GM12878 (cell line): ENCODE data around the gene TNXB. TPM values are rescaled to one million over a fixed set of nuclear protein-coding genes. Genes with fewer than 3 reads are reported as not detected.

Experiments
- ASH2L ChIP-seq: fragments of 300-600, 200-600 bp; sonication (generic); IDR thresholded peaks from 2 replicates; pipeline ENCODE4 v1.6.1; 2017; ENCODE audit warnings: low read depth, mild to moderate bottlenecking, borderline replicate concordance
- CEBPZ ChIP-seq: fragments of 150-350 bp; IDR thresholded peaks from 2 replicates; pipeline ENCODE4 v1.6.1; 2016; ENCODE audit warnings: low read depth, low read length
- CHD1 ChIP-seq: IDR thresholded peaks from 2 replicates; pipeline ENCODE4 v1.6.1; 2012; ENCODE audit warnings: low read depth, low read length, improper control_type of control experiment
- DPF2 ChIP-seq: fragments of 450-650 bp; IDR thresholded peaks from 2 replicates; pipeline ENCODE4 v1.6.1; 2017; ENCODE audit warnings: mild to moderate bottlenecking
- E4F1 ChIP-seq: fragments of 450-650 bp; IDR thresholded peaks from 2 replicates; pipeline ENCODE4 v1.6.1; 2018; ENCODE audit warnings: borderline replicate concordance, mild to moderate bottlenecking; ENCODE audit not compliant: partially characterized antibody
- FOS ChIP-seq: IDR thresholded peaks from 3 replicates; pipeline ENCODE4 v1.6.1; 2011; ENCODE audit warnings: borderline replicate concordance; ENCODE audit not compliant: insufficient read length; ENCODE audit errors: extremely low read depth
- HDGF ChIP-seq: fragments of 450-650 bp; IDR thresholded peaks from 2 replicates; pipeline ENCODE4 v1.6.1; 2016; ENCODE audit warnings: antibody characterized with exemption
- HSF1 ChIP-seq: fragments of 150-350 bp; IDR thresholded peaks from 2 replicates; pipeline ENCODE4 v1.6.1; 2014; ENCODE audit warnings: mild to moderate bottlenecking, low read depth, low read length
- IKZF1 ChIP-seq: fragments of 450-650 bp; conservative IDR thresholded peaks from 2 replicates; pipeline ENCODE4 v1.6.1; 2017; ENCODE audit warnings: antibody characterized with exemption, mild to moderate bottlenecking
- IRF5 ChIP-seq: fragments of 450-650 bp; IDR thresholded peaks from 2 replicates; pipeline ENCODE4 v1.6.1; 2017; ENCODE audit warnings: borderline replicate concordance
- KLF5 ChIP-seq: fragments of 450-650 bp; IDR thresholded peaks from 2 replicates; pipeline ENCODE4 v1.6.1; 2014; ENCODE audit warnings: mild to moderate bottlenecking; ENCODE audit not compliant: partially characterized antibody
- NBN ChIP-seq: fragments of 450-650 bp; IDR thresholded peaks from 2 replicates; pipeline ENCODE4 v1.6.1; 2016
- PAX8 ChIP-seq: fragments of 450-650 bp; IDR thresholded peaks from 2 replicates; pipeline ENCODE4 v1.6.1; 2017; ENCODE audit warnings: mild to moderate bottlenecking, moderate library complexity
- RCOR1 ChIP-seq: conservative IDR thresholded peaks from 2 replicates; pipeline ENCODE4 v1.6.1; 2012; ENCODE audit warnings: low read depth, low read length, improper control_type of control experiment
- RELA ChIP-seq: fragments of 450-650 bp; IDR thresholded peaks from 2 replicates; pipeline ENCODE4 v1.8.0; 2014; ENCODE audit warnings: borderline replicate concordance; ENCODE audit not compliant: partially characterized antibody
- SMAD5 ChIP-seq: IDR thresholded peaks from 2 replicates; pipeline ENCODE4 v1.6.1; 2016; ENCODE audit warnings: antibody characterized with exemption, low read depth
- SPI1 ChIP-seq: IDR thresholded peaks from 2 replicates; pipeline ENCODE4 v1.6.1; 2011; ENCODE audit warnings: low read depth, mild to moderate bottlenecking, low read length, moderate library complexity, borderline replicate concordance; ENCODE audit not compliant: insufficient read depth
- SRF ChIP-seq, 2 experiments: IDR thresholded peaks; 2 replicates each; pipeline ENCODE4 v1.6.1; 2011; ENCODE audit warnings: low read depth in 2 of 2, low read length in 2 of 2, mild to moderate bottlenecking in 1 of 2, moderate library complexity in 1 of 2
- STAT1 ChIP-seq: fragments of 450-650 bp; conservative IDR thresholded peaks from 2 replicates; pipeline ENCODE4 v1.6.1; 2014; ENCODE audit warnings: antibody characterized with exemption, mild to moderate bottlenecking
- TBL1XR1 ChIP-seq: IDR thresholded peaks from 2 replicates; pipeline ENCODE4 v1.6.1; 2012; ENCODE audit warnings: low read depth, low read length, improper control_type of control experiment
- ZNF207 ChIP-seq: fragments of 450-650 bp; IDR thresholded peaks from 2 replicates; pipeline ENCODE4 v1.6.1; 2014; ENCODE audit warnings: antibody characterized with exemption, mild to moderate bottlenecking, borderline replicate concordance
- ZNF384 ChIP-seq: IDR thresholded peaks from 2 replicates; pipeline ENCODE4 v1.6.1; 2012; ENCODE audit warnings: low read depth, mild to moderate bottlenecking, low read length, improper control_type of control experiment, borderline replicate concordance
- polyA plus RNA-seq, 11 experiments: library from polyadenylated mRNA; depleted of rRNA in 4 of 11; unstranded in 6 of 11; stranded (reverse) in 5 of 11; fragments of >200 nt; fragmentation: Nextera tagmentation in 4 of 11; fragmentation: Illumina TruSeq in 1 of 11; extraction: Ambion mirVana in 4 of 11; extraction: Trizol in 1 of 11; gene quantifications; 1 replicate in 1 of 11; 2 replicates in 10 of 11; pipeline versions ENCODE4 v1.2.1 to v1.2.3, GENCODE V29; 2011 to 2016; ENCODE audit warnings: inconsistent platforms in 2 of 11, missing spikeins in 2 of 11, low read depth in 1 of 11
- total RNA-seq, 4 experiments: library from RNA; depleted of rRNA in 3 of 4; stranded (reverse); fragments of >200 nt in 3 of 4; fragmentation: Illumina TruSeq in 1 of 4; extraction: Trizol in 1 of 4; gene quantifications; 2 replicates each; pipeline versions ENCODE4 v1.2.1 to v1.2.3, GENCODE V29; 2013 to 2021

TNXB gene
- total and polyA plus RNA-seq, 10 of the 15 experiments (the other 5 are each of a cell fraction or from before 2014, with no cell fraction given), result 0.03 to 2.5 (median 0.68) TPM; not detected in 2

- TF ChIP-seq E4F1, result no peak
- no peak for TF ChIP-seq DPF2
- TF ChIP-seq ASH2L, result no peak
- peak; percentile 93 for TF ChIP-seq KLF5
- TF ChIP-seq RCOR1, result no peak
- TF ChIP-seq FOS, result no peak
- peak in 1 of 2 experiments; percentile 68; a peak in 1 of 4 replicates for TF ChIP-seq SRF (IDR thresholded peaks at IDR 0.05; ENCODE audit: low read depth in 2 of 2, low read length in 2 of 2)
- TF ChIP-seq NBN, result peak; percentile 50; the same call in 1 of the 2 replicates
- TF ChIP-seq RELA, result no peak
- TF ChIP-seq ZNF207, result no peak
- no peak for TF ChIP-seq TBL1XR1
- TF ChIP-seq PAX8, result no peak
- peak; percentile 96 for TF ChIP-seq CHD1
- no peak for TF ChIP-seq IRF5
- no peak for TF ChIP-seq ZNF384
- TF ChIP-seq IKZF1, result no peak; the same call in 1 of the 2 replicates
- TF ChIP-seq HDGF, result no peak
- no peak for TF ChIP-seq STAT1
- no peak for TF ChIP-seq HSF1
- TF ChIP-seq SMAD5, result no peak
- TF ChIP-seq SPI1, result no peak
- TF ChIP-seq CEBPZ, result no peak
Measured at GRCh38 chr6:32153564-32154513, 44.7 kb upstream of the TNXB start, which contains the start of gene PPT2 (continued).
